Stimulated activated naive CD4-positive, alpha-beta T cell (primary cell): ENCODE measurements around the gene AGPAT3.

Experiments used
- DNase-seq, 6 experiments: peaks; one replicate each; lab custom pipeline; 2025; lab: John Stamatoyannopoulos, UW

Gene AGPAT3

DNA sequence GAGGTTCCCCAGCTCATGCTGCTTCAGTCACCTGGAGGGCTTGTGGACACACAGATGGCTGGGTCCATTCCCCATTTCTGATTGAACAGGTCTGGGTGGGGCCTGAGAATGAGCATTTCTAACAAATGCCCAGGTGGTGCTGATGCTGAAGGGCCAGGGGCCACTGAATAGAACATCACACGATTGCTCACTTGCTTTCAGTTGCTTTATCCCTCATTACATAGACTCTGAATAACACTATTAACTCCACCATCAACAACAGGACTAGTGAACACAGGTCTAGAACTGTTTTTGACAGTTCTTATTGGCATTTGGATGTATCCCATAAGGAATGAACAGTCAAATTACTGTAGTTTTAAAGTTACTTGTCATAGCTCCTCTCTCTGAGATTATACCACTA is 159.2 kb downstream of the AGPAT3 start:
- no peak for DNase-seq

GRCh38 chr21:44024887-44025353 is 159.9 kb downstream of the AGPAT3 start:
- no peak for DNase-seq

DNA sequence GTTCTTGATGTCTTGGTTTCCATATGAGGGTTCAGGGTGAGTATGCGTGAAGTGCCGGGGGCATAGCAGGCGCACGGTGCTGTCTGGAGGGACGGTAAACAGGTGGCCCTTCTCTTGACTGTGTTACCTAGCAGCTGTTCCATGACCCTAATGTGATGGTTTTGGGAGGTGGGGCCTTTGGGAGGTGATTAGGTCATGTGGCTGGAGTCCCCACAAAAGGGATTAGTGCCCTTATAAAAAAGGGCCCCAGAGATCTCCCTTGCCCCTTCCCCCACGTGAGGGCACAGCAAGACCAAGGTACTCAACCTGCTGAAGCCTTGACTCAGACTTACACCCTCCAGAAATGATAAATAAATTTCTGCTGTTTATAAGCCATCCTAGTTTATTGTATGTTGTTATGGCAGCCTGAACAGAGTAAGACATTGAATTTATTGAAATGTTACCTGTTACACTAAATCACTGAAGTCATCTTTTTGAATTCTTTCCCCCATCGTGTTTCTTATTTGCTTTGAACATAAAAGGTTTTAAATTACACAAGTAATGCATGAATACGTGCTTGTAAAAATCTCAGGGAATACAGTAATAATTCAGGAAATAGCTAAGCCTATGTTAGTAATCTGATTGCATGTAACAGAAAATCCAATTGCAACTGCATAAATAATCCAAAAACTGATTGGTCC is 162.7 kb downstream of the AGPAT3 start:
- DNase-seq, result no peak

DNA sequence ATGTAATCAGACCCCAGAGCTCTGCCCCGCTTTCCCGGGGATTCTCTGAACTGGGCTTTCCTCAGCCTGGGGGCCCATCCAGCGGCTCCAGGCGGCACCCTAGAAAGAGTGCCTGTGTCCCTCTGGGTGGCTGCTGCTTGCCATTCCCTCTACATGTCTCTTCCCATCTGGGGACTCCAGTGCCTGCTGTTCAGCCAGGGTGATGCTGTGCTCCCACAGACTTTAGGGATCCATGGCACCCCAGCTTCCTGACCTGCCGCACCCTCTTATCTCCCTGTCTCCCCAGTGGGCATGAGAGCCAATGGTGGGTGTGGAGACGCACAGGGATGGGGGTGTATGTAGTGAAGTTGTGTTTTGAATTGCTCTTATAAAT is 163.2 kb downstream of the AGPAT3 start:
- DNase-seq, result no peak

- DNase-seq, result no peak
Observed at GRCh38 chr21:44029460-44030087, 164.6 kb downstream of the AGPAT3 start.

- no peak for DNase-seq
Observed at GRCh38 chr21:44035244-44035643, 170.2 kb downstream of the AGPAT3 start.
